Measurements from ENCODE around the gene EPB41L1.

The EPB41L1 gene

GRCh38 chr20:36218380-36219064, 64.0 kb downstream of the EPB41L1 start:
- Histone ChIP-seq H2AFZ (ENCODE audit: low read depth, low read length) (no peak overlapping the region), H3K4me2 (ENCODE audit: insufficient read depth, low read length) (no peak overlapping the region), H3K9ac (ENCODE audit: low read depth, low read length) (no peak overlapping the region), H3K36me3 (ENCODE audit: insufficient read depth, low read length) (no peaks in the 10 kb centered on the region), H3K9me3 (ENCODE audit: insufficient read depth, low read length, severe bottlenecking) (no peaks in the 10 kb centered on the region), H3K4me3 (ENCODE audit: low read depth in 1 of 2, low read length in 2 of 2) (no peak overlapping the region), H3K4me1 (ENCODE audit: insufficient read depth, low read length) (no peaks in the 10 kb centered on the region), H3K79me2 (ENCODE audit: insufficient read depth, low read length) (no peaks in the 10 kb centered on the region), H3K27me3 (ENCODE audit: insufficient read depth, low read length, poor library complexity) (peaks cover 23% of the 10 kb centered on the region), H3K27ac (ENCODE audit: low read length) (no peak overlapping the region), H4K20me1 (ENCODE audit: insufficient read depth, low read length) (no peaks in the 10 kb centered on the region)
- no peak for DNase-seq
- no peak for TF ChIP-seq EZH2 (IDR thresholded peaks at IDR 0.05; ENCODE audit: borderline replicate concordance, low read depth, low read length, severe bottlenecking)
- no peak for TF ChIP-seq CTCF (IDR thresholded peaks at IDR 0.05; ENCODE audit: borderline replicate concordance, extremely low read depth, low read length, poor library complexity, severe bottlenecking)
- no peak for ATAC-seq (ENCODE audit: insufficient read depth, low read depth)

GRCh38 chr20:36219671-36220220, 65.2 kb downstream of the EPB41L1 start:
- H3K4me1 ChIP-seq (ENCODE audit: insufficient read depth, low read length), result no peaks in the 10 kb centered on the region
- H3K4me2 ChIP-seq (ENCODE audit: insufficient read depth, low read length), result no peak overlapping the region
- DNase-seq (no peak), ATAC-seq (ENCODE audit: insufficient read depth, low read depth) (no peak)
- H4K20me1 ChIP-seq (ENCODE audit: insufficient read depth, low read length), result no peaks in the 10 kb centered on the region
- no peaks in the 10 kb centered on the region for H3K9me3 ChIP-seq (ENCODE audit: insufficient read depth, low read length, severe bottlenecking)
- no peak for TF ChIP-seq EZH2 (IDR thresholded peaks at IDR 0.05; ENCODE audit: borderline replicate concordance, low read depth, low read length, severe bottlenecking)
- no peak for TF ChIP-seq CTCF (IDR thresholded peaks at IDR 0.05; ENCODE audit: borderline replicate concordance, extremely low read depth, low read length, poor library complexity, severe bottlenecking)
- no peak overlapping the region for H3K9ac ChIP-seq (ENCODE audit: low read depth, low read length)
- no peak overlapping the region for H2AFZ ChIP-seq (ENCODE audit: low read depth, low read length)
- H3K79me2 ChIP-seq (ENCODE audit: insufficient read depth, low read length), result no peaks in the 10 kb centered on the region
- H3K27ac ChIP-seq (ENCODE audit: low read length), result no peak overlapping the region
- H3K27me3 ChIP-seq (ENCODE audit: insufficient read depth, low read length, poor library complexity), result peaks cover 23% of the 10 kb centered on the region
- no peak overlapping the region for H3K4me3 ChIP-seq (ENCODE audit: low read depth in 1 of 2, low read length in 2 of 2)
- no peaks in the 10 kb centered on the region for H3K36me3 ChIP-seq (ENCODE audit: insufficient read depth, low read length)

- H3K4me1 ChIP-seq (ENCODE audit: insufficient read depth, low read length), result no peaks in the 10 kb centered on the region
- no peak overlapping the region for H2AFZ ChIP-seq (ENCODE audit: low read depth, low read length)
- H3K27me3 ChIP-seq (ENCODE audit: insufficient read depth, low read length, poor library complexity), result peaks cover 22% of the 10 kb centered on the region
- H3K4me2 ChIP-seq (ENCODE audit: insufficient read depth, low read length), result no peak overlapping the region
- no peaks in the 10 kb centered on the region for H3K79me2 ChIP-seq (ENCODE audit: insufficient read depth, low read length)
- TF ChIP-seq EZH2 (IDR thresholded peaks at IDR 0.05; ENCODE audit: borderline replicate concordance, low read depth, low read length, severe bottlenecking) (no peak), CTCF (IDR thresholded peaks at IDR 0.05; ENCODE audit: borderline replicate concordance, extremely low read depth, low read length, poor library complexity, severe bottlenecking) (no peak)
- no peaks in the 10 kb centered on the region for H3K9me3 ChIP-seq (ENCODE audit: insufficient read depth, low read length, severe bottlenecking)
- no peaks in the 10 kb centered on the region for H4K20me1 ChIP-seq (ENCODE audit: insufficient read depth, low read length)
- DNase-seq, result no peak
- no peak overlapping the region for H3K9ac ChIP-seq (ENCODE audit: low read depth, low read length)
- no peak for ATAC-seq (ENCODE audit: insufficient read depth, low read depth)
- no peak overlapping the region for H3K27ac ChIP-seq (ENCODE audit: low read length)
- no peaks in the 10 kb centered on the region for H3K36me3 ChIP-seq (ENCODE audit: insufficient read depth, low read length)
- no peak overlapping the region for H3K4me3 ChIP-seq (ENCODE audit: low read depth in 1 of 2, low read length in 2 of 2)
These were observed 71.1 kb downstream of the EPB41L1 start for GRCh38 chr20:36225666-36226065.

Measured in DND-41 (cell line).